Esophagus squamous epithelium (tissue), 4 donors: ENCODE measurements around the gene HIPK4.

Experiments
- CTCF ChIP-seq, 6 experiments: fragments of 450-650 bp in 4 of 6; fragments of 200-600 bp in 2 of 6; sonication (generic) in 2 of 6; IDR thresholded peaks; one replicate each; pipeline ENCODE4 v1.5.1; 2016 to 2019; ENCODE audit warnings: antibody characterized with exemption in 6 of 6, mild to moderate bottlenecking in 4 of 6, moderate library complexity in 4 of 6
- POLR2A ChIP-seq, 4 donors: fragments of 450-650 bp; IDR thresholded peaks; one replicate each; pipeline ENCODE4 v1.6.1; 2017; ENCODE audit warnings: antibody characterized with exemption in 4 of 4, mild to moderate bottlenecking in 4 of 4, moderate library complexity in 3 of 4

DNA sequence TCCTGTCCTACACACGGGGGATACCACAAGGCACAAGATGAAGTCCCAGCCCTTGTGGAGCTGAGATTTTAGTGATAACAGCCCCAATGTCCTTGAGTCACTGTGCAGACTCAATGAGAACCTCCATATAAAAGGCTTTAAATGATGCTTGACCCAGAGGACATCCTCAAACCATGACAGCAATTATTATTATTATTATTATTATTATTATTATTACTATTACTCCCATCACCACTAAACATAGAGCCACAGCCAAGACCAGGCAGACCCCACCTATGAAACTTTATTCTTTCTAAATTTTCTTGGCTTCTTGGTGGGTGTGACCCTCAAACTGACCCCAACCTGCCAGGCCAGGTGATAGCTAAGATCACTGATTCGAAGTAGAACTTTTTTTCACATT lies 52.9 kb downstream of the HIPK4 start:
- no peak for TF ChIP-seq CTCF (IDR thresholded peaks at IDR 0.05)
- no peak for TF ChIP-seq POLR2A (IDR thresholded peaks at IDR 0.05)
